ENCODE results near the gene ACTN1.
"Not testable (repeated sequence)": the region's sequence is repeated elsewhere in the genome, so short reads cannot be mapped to it uniquely, and the experiment has no call there.

ACTN1 gene

DNA sequence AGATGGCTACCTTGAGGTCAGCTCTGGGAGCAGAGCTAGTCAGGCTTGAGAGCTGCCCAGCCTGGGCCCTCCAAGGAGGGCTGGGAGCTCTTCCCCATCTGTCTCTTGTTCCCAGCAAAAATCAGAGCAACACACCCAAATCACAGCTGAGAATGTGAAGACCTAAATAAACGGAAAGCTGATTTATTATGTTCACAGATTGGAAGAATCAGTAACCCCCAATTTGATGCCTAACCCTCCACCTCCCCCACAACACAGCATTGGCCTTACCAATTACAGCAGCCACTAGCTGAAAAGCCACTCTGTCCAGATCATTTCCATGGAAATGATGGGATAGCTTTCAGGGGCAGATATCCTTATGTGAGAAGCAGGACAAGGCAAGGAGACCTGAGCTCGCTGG lies 7.1 kb upstream of the ACTN1 start:
- no peak for FAIRE-seq

DNA sequence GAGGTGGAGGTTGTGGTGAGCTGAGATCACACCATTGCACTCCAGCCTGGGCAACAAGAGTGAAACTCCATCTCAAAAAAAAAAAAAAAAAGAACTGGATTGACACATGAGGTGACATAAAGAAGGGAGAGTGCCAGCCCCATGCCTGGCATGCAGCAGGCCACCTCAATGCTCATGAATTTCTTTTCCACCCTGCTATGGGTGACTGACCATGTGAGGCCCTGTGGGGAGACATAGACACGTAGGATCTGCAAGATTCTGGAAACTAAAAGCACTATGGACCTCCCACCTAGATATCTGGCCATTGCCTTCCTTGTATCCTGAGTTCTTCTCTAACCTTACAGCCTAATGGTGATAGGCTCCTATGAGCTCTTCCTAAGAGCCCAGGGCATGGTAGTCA lies 5.6 kb upstream of the ACTN1 start:
- no peak for FAIRE-seq

DNA sequence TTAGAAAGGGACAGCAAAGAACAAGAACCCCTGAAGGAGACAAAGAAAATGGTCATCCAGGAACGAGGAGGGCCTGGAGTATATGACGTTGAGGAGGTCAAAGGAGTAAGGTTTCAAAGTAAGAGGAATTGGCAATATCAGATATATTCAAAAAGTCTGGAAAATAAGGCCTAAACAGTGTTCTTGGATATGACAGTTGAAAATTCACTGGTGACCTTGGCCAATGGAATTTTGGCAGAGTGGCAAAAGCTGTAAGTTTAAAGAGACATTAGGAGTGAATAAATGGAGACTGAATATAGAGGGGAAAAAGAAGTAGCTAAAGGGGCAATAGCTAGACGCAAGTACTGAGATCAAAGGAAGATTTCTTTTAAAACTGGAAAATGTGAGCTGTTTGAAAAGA lies 4.1 kb upstream of the ACTN1 start:
- FAIRE-seq, result no peak

DNA sequence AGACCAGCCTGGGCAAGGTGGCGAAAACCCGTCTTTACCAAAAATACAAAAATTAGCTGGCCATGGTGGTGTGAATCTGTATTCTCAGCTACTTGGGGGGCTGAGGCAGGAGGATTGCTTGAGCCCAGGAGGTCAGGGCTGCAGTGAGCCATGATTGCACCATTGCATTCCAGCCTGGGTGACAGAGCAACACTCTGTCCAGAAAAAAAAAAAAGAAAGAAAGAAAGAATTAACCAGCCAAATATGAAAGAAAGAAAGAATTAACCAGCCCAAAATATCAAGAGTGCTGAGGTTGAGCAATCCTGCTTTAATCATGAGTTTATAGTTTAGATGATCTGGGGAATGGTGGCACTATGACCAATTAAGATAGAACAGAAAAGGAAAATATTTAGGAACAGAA lies 3.5 kb upstream of the ACTN1 start:
- FAIRE-seq, result no peak

DNA sequence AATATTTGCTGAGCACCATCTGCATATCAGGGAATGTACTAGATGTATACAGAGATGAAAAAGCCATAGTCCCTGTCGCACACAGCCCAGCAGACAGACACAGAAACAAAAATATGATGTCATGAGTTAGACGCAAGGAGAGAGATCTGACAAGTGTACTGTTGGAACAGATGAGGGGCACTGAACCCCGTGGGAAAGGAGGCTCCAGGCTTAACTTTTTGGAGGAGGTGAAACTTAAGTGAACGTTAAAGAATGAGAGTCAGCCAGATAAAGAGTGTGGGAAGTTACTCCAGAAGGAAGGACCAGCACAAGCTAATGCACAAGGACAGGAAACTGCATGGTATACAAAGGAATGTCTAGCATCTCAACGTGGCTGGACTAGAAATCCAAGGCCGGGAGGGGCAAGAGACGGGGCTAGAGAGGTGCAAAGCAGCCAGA lies 2.5 kb upstream of the ACTN1 start:
- no peak for FAIRE-seq

DNA sequence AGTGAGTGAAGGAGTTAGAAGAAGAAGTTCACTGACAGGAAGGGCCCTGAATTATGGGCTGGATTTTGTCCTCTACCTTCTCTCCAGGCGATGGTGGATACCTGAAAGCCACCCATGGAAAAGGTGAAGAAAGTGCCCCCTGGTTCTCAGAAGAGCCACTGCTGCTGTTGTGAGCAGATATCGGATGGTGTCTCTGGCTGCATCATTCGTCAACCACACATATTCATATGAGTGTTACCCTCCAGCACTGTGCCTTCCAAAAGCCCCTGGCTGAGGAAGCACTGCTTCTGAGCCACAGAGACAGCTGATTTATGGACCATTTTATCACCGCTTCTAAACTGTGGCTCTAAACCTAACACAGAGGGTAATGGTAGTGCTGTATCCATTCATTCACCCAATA lies 2.0 kb upstream of the ACTN1 start:
- no peak for FAIRE-seq

- no peak for FAIRE-seq
Measured at GRCh38 chr14:68979722-68980451, 785 bp upstream of the ACTN1 start.

GRCh38 chr14:68978172-68978911 lies 760 bp downstream of the ACTN1 start:
- FAIRE-seq, result no peak

DNA sequence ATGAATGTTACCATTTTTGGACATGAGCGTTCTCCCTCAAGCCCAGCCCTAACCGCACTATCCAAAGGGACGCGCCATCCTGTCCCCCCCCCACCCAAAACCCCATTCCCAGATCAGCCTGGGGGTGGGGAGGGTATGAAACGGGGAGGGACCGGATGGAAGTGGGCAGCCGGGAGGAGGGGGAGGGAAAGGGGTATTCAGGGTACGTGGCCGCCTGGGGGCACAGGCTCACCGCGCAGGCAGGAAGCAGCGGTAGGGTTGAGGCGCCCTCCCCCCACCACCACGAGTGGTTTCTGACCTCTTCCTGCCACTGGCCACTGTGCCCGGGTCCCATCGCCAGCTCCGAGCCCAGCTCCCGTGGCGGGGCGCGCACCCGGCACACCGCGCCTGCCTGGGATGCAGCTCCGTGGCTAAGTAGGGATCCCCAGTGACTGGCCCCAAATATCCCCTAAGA lies 1.4 kb downstream of the ACTN1 start:
- no peak for FAIRE-seq

DNA sequence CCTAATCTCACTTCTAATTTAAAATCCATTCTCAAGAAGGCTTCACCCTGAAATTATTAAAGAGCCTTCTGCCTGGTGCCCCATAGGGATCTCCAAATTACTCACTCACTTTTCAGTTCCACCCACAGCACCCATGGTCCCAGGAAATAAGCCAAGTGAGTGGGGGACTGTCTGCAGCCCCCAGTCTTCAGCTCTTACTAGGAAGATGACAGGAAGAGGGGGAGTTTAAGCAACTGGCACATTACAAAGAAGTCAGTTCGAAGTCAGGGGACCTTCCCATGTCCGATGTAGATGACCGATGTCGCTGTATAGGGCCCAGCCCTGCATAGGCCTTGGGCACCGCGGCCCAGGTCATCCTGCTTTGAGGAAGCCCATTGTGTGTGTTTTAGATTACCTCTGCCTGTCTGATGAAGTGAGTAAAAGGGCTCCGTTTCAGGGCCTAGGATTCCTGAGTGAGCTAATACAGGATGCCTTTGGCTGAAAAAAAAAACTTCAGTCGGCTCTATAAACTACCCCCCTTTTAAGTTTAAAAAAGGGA lies 1.9 kb downstream of the ACTN1 start:
- no peak for FAIRE-seq

DNA sequence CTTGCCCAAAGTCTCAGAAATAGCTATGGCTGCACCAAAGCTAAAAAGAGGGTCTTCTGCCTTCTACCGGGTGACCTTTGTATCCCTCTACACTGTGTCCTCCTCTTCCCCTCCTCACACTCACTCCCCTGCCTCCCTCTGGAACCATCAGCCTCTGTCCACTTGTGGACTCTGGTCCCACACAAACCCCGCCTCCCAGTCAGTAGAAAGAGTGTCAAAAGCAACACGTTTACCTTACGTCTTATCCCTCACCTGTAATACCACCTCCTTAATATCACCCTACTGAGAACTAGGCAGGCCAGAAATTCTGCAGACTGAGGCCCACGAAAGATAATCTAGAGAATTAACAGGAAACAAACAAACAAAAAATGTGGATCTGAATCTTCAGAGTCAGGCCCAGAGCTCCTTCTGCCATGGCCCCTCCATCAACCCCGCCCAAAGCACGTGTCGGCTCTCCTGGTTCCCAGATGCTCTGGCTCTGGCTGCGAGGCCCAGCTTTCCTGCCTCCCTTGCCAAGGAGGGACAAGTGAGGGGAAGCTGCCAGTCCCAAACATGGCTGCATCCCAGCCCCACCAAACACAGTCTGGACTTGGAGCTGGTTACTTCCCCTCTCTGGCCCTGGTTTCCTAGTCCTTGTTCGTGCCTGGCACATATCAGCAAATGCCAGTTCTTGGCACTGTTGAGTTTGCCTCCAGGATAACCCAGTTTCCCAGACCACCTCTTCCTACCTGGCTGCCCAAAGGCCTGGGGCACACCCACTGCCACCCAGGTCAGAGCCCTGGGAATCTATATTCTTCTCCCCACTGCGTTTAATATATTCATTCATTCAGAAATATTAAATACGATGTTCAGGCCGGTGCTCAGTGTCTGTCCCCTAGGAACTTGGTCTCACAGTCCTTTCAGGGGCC lies 2.7 kb downstream of the ACTN1 start:
- FAIRE-seq, result no peak

GRCh38 chr14:68975667-68976066 lies 3.4 kb downstream of the ACTN1 start:
- no peak for FAIRE-seq

DNA sequence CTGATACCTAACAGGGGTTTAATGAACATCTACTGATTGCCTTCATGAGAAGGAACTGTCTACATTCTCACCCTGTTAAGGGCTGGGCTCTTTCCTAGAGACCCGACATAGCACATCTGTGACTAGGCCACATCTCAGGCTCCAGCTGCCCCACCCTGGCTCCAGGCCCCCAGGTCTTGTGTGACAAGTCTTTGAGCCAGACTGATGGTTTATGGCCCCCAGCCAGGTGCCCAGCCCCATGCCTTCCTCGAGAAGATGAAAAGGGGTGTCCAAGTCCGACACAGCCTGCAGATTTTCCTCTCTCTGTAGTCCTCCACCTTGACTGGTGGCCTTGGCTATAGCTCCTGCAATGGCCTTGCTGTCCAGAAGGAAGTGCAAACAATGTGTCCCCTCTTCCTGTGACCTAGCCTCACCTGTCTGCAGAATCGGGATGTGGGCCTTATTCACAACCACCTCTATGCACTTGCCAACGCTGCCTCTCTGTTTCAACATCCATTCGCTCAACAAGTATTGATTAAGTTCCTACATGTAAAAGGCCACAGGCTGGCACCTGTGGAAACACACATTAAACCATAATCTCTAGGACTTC lies 4.2 kb downstream of the ACTN1 start:
- FAIRE-seq, result no peak

DNA sequence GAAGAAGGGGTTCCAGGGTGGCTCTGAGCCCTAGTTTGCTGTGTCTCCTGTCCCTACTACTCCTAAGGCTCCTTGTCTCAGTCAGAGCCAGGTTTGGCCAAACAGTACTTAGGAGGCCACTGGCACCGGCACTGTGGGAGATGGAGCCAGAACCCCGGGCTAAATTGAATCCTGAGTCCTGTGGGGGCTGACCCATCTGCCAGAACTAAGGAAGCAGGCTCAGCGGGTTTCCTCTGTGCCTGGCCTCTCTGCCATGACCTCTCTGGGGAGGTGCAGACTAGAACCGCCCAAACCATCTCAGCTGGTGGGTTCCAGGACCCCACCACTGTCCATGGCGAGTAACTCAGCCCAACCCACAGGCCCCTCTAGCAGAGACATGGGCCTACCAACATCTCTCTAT lies 5.5 kb downstream of the ACTN1 start:
- no peak for FAIRE-seq

DNA sequence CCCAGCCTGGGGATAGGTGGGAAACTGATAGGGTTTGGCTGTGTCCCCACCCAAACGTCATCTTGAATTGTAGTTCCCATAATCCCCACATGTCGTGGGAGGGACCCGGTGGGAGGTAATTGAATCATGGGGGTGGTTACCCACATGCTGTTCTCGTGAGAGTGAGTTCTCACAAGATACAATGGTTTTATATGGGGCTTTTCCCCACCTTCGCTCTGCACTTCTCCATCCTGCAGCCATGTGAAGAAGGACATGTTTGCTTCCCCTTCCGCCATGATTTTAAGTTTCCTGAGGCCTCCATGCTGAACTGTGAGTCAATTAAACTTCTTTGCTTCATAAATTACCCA lies 5.9 kb downstream of the ACTN1 start:
- FAIRE-seq, result not testable (repeated sequence)

DNA sequence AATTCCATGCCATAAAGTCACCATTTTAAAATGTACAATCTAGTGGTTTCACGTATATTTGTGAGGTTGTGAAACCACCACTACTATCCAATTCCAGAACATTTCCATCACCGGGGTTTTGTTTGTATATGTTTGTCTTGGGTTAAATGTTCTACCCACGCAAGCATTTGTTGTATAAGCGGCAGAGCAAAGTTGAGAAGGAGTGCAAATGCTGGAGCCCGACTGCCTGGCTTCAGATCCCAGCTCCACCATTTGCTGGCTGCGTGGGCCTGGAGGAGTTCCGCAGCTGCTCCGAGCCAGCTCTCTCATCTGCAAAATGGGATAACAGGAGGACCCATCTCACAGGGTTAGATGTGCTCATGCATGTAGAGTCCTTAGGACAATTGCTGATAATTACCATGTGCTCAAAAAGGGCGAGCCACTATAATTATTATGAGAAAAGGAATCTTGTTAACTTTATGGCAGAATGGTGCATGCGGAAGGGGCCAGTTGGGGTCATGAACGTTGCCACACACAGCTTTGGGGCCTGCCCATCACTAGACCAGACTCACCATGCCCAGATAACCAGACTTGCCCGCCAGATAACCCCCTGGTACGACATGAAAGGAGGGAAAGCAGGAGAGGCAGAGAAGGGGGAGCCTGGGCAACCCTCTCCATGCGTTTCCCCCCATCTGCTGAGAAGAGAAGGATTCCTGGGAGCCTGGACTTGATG lies 6.4 kb downstream of the ACTN1 start:
- FAIRE-seq, result no peak

DNA sequence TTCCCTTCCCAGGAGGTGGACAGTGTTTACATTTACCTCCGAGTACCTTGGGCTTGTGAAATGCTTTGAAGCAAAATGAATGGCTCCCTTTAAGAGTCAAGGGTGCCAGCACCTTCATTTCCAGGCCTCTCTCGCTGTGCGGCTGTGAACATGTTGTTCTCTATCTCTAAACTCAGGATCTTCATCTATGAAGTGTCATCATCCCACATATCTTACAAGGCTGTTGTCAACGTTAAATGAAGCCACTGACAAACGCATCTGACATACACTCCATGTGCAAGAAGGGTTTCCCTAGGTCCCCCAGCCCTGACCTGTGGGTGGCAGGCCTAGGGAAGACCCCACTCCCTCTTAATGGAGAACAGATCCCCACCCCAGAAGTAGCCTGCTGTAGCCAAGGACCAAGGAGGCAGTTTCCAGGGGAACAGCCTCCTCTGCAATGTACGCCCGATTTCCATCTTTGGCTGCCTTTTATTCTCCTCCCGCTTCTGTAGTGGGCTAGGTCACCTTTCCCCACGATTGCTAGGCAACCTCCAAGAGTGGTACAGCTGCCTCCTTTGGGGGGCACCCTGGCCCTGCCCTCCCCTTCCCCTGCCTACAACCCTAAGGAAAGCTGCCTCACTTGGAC lies 7.6 kb downstream of the ACTN1 start:
- FAIRE-seq, result no peak

DNA sequence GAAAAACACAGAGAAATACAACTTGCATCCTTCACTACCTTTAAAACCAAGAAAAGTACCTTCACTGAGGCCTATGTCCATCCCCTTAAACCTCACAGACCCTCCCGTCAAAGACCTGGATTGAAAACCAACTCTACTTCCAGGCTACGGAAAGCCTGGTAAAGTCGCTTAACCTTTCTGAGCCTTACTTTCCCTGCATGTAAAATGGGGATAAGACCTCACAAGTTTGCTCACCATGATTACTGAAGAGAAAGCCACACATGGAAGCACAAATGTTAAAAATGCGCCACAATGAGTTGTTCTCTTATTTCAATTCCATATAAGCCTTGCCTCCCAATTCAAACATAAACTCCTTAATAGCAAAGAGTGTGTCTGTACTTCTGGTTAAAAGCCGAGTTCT lies 8.4 kb downstream of the ACTN1 start:
- FAIRE-seq, result no peak

- FAIRE-seq, result no peak
Measured at GRCh38 chr14:68970038-68970612, 9.0 kb downstream of the ACTN1 start.

- no peak for FAIRE-seq
Measured at GRCh38 chr14:68969278-68970033, 9.6 kb downstream of the ACTN1 start.

- FAIRE-seq, result no peak
Measured at GRCh38 chr14:68968721-68969120, 10.4 kb downstream of the ACTN1 start.
